22Rv1 (cell line): ENCODE data around the gene ALOX5.

Experiments
- CTCF ChIP-seq: fragments of 450-650 bp; IDR thresholded peaks from 2 replicates; pipeline ENCODE4 v1.5.1; 2017; ENCODE audit warnings: mild to moderate bottlenecking
- ZFX ChIP-seq: fragments of 450-650 bp; IDR thresholded peaks from 2 replicates; pipeline ENCODE4 v1.6.1; 2017; ENCODE audit warnings: antibody characterized with exemption, borderline replicate concordance

DNA sequence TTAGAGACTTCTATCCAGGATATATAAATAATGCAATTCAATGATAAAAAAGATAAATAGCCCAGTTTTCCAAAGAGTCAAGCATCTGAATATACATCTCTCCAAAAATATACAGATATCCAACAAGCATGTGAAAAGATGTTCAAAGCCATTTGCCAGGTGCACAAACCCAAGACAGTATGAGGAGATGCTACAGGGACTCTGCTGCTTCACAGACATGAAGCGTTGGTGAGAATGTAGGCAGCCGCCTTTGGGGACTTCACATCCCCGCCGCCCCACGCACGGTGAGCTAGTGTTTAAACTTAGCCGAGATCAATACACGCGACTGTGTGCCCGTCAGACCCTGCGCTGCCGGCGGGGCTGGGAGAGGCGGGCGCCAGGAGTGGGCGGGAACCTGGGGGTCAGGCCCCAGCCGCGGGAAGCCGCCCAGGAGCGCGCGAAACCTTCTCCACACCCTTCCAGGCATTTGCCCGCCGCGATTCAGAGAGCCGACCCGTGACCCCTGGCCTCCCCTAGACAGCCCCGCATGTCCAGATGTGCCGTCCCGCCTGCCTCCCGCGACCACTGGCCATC lies 927 bp upstream of the ALOX5 start:
- TF ChIP-seq CTCF (no peak), ZFX (no peak)
